Mesenchymal stem cell (in vitro differentiated cells and primary cell): ENCODE measurements around the gene SLC5A1.
A peak's percentile ranks its signal among the peaks of the same experiment; 100 is the strongest.

ENCODE experiments used
- DNase-seq: peaks from one replicate; pipeline ENCODE4 v3.0.0-alpha.2; 2013
- H2AFZ ChIP-seq: one replicate; pipeline ENCODE4 v1.6.1; 2013; ENCODE audit warnings: low read depth, mild to moderate bottlenecking, control low read depth, inconsistent platforms, low read length, moderate library complexity
- H2AK5ac ChIP-seq: 2 replicates; pipeline ENCODE4 v1.6.1; 2013; ENCODE audit warnings: low read length, moderate library complexity, mild to moderate bottlenecking, inconsistent platforms; ENCODE audit not compliant: severe bottlenecking
- H2BK120ac ChIP-seq: one replicate; pipeline ENCODE4 v1.6.1; 2013; ENCODE audit warnings: low read depth, mild to moderate bottlenecking, inconsistent platforms, low read length, moderate library complexity
- H2BK12ac ChIP-seq, 2 experiments: one replicate each; pipeline ENCODE4 v1.6.1; 2013; ENCODE audit warnings: inconsistent platforms in 2 of 2, low read length in 2 of 2, mild to moderate bottlenecking in 2 of 2, moderate library complexity in 2 of 2, control low read depth in 1 of 2
- H2BK15ac ChIP-seq: one replicate; pipeline ENCODE4 v1.6.1; 2013; ENCODE audit warnings: mild to moderate bottlenecking, low read depth, inconsistent platforms; ENCODE audit not compliant: poor library complexity, severe bottlenecking
- H2BK5ac ChIP-seq: 2 replicates; pipeline ENCODE4 v1.6.1; 2013; ENCODE audit warnings: low read depth, mild to moderate bottlenecking, low read length, control low read depth, inconsistent platforms; ENCODE audit not compliant: poor library complexity, severe bottlenecking
- H3K14ac ChIP-seq, 2 experiments: one replicate each; pipeline ENCODE4 v1.6.1; 2013; ENCODE audit warnings: inconsistent platforms in 2 of 2, low read length in 2 of 2, control low read depth in 1 of 2, mild to moderate bottlenecking in 1 of 2, moderate library complexity in 1 of 2
- H3K18ac ChIP-seq, 2 experiments: one replicate each; pipeline ENCODE4 v1.6.1; 2013; ENCODE audit warnings: inconsistent platforms in 2 of 2, low read length in 2 of 2, control low read depth in 1 of 2, low read depth in 1 of 2, mild to moderate bottlenecking in 1 of 2
- H3K23ac ChIP-seq, 2 experiments: one replicate each; pipeline ENCODE4 v1.6.1; 2013; ENCODE audit warnings: inconsistent platforms in 2 of 2, low read length in 2 of 2, mild to moderate bottlenecking in 2 of 2, moderate library complexity in 2 of 2, control low read depth in 1 of 2
- H3K27ac ChIP-seq: 2 replicates; pipeline ENCODE4 v1.5.1; 2013; ENCODE audit warnings: mild to moderate bottlenecking, moderate library complexity, low read length, control low read depth, inconsistent platforms; ENCODE audit not compliant: poor library complexity, severe bottlenecking
- H3K27me3 ChIP-seq, 2 experiments: 2 replicates each; pipeline versions ENCODE4 v1.6.1 to v1.7.0; 2013; ENCODE audit warnings: low read length in 2 of 2, mild to moderate bottlenecking in 2 of 2, moderate library complexity in 2 of 2, control low read depth in 1 of 2, inconsistent platforms in 1 of 2; ENCODE audit not compliant: control insufficient read depth in 1 of 2, insufficient read depth in 1 of 2
- H3K36me3 ChIP-seq, 2 experiments: 2 replicates each; pipeline versions ENCODE4 v1.6.1 to v1.7.0; 2013; ENCODE audit warnings: low read length in 2 of 2, control low read depth in 1 of 2, inconsistent platforms in 1 of 2, low read depth in 1 of 2, mild to moderate bottlenecking in 1 of 2; ENCODE audit not compliant: insufficient read depth in 2 of 2, control insufficient read depth in 1 of 2
- H3K4ac ChIP-seq, 2 experiments: one replicate each; pipeline ENCODE4 v1.6.1; 2013; ENCODE audit warnings: inconsistent platforms in 2 of 2, low read length in 2 of 2, mild to moderate bottlenecking in 2 of 2, moderate library complexity in 2 of 2, control low read depth in 1 of 2, low read depth in 1 of 2
- H3K4me1 ChIP-seq: 2 replicates; pipeline ENCODE4 v1.6.1; 2013; ENCODE audit warnings: low read depth, low read length, control low read depth; ENCODE audit not compliant: control insufficient read depth, insufficient read depth
- H3K4me2 ChIP-seq: 2 replicates; pipeline ENCODE4 v1.6.1; 2013; ENCODE audit warnings: low read length, mild to moderate bottlenecking, inconsistent platforms; ENCODE audit not compliant: poor library complexity, severe bottlenecking
- H3K4me3 ChIP-seq, 2 experiments: 2 replicates each; pipeline versions ENCODE4 v1.5.1 to v1.7.0; 2013; ENCODE audit warnings: low read length in 2 of 2, mild to moderate bottlenecking in 2 of 2, control low read depth in 1 of 2, low read depth in 1 of 2; ENCODE audit not compliant: insufficient read depth in 1 of 2
- H3K79me1 ChIP-seq: replicated peaks from 2 replicates; pipeline ENCODE4 v1.6.1; 2013; ENCODE audit warnings: mild to moderate bottlenecking, control low read depth, low read length, inconsistent platforms; ENCODE audit not compliant: poor library complexity, severe bottlenecking
- H3K9ac ChIP-seq: 2 replicates; pipeline ENCODE4 v1.7.0; 2013; ENCODE audit warnings: mild to moderate bottlenecking, low read length, moderate library complexity
- H3K9me3 ChIP-seq: 2 replicates; pipeline ENCODE4 v1.7.0; 2013; ENCODE audit warnings: mild to moderate bottlenecking, low read length; ENCODE audit not compliant: control insufficient read depth
- H4K8ac ChIP-seq: one replicate; pipeline ENCODE4 v1.6.1; 2013; ENCODE audit warnings: inconsistent platforms, mild to moderate bottlenecking, low read length, moderate library complexity
- H4K91ac ChIP-seq: one replicate; pipeline ENCODE4 v1.6.1; 2013; ENCODE audit warnings: mild to moderate bottlenecking, low read length, inconsistent platforms
- WGBS: methylation state at CpG from one replicate; pipeline ENCODE4 v1.1.7; 2013; ENCODE audit warnings: mixed read lengths; 5-methylcytosine and 5-hydroxymethylcytosine counted together

The SLC5A1 gene

GRCh38 chr22:32037236-32037635, 5.8 kb upstream of the SLC5A1 start:
- H3K9me3 ChIP-seq = no peaks in the 10 kb centered on the region
- H3K4me2 ChIP-seq = no peak overlapping the region
- WGBS = 86% methylated on average over 3 of the region's 6 CpGs
- no peak overlapping the region for H2BK12ac ChIP-seq
- no peaks in the 10 kb centered on the region for H3K4me1 ChIP-seq
- no peak overlapping the region for H2BK5ac ChIP-seq
- no peak overlapping the region for H2BK120ac ChIP-seq
- H3K23ac ChIP-seq = no peak overlapping the region
- H3K36me3 ChIP-seq = no peaks in the 10 kb centered on the region
- H3K4ac ChIP-seq = no peak overlapping the region
- no peak for DNase-seq
- H2AK5ac ChIP-seq = no peak overlapping the region
- peaks cover 28 to 42% of the 10 kb centered on the region in 2 experiments for H3K27me3 ChIP-seq
- H4K91ac ChIP-seq = no peak overlapping the region
- no peak overlapping the region for H3K14ac ChIP-seq
- H3K79me1 ChIP-seq = no peaks in the 10 kb centered on the region
- no peak overlapping the region for H4K8ac ChIP-seq
- H3K27ac ChIP-seq = no peak overlapping the region
- H3K18ac ChIP-seq = no peak overlapping the region
- H3K9ac ChIP-seq = no peak overlapping the region
- no peak overlapping the region for H3K4me3 ChIP-seq
- H2AFZ ChIP-seq = no peak overlapping the region
- H2BK15ac ChIP-seq = no peak overlapping the region

DNA sequence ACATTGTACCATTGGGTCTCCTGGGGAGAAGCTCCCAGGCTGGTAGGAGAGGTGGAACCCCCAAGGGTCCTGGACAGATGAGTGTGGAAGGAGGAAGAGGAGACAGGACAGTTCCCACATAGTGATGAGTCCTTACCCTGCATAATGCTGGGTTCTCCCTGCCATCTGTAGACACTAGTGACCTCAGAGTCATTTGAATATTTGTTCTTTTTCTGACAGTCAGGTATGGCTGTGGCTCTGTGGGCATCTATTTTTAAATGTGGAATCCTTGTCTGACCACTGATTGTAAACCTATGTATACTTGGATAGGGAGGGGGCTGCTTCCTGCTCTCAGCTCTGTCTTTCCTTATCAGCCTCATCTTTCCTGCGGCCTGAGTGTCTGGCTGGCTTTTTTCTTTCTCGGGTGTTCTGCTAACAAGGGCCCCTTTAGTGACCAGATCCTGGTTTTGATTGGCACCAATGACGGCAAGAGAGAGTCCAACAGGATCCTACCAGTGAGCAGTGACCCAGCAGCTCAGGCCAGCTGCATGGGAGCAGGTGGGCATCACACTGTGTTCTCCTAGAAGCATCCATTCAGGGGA, 2.6 kb upstream of the SLC5A1 start:
- WGBS = 25% methylated on average over 3 of the region's 3 CpGs
- Histone ChIP-seq H3K27ac (no peak overlapping the region), H3K4me2 (no peak overlapping the region), H2BK12ac (no peak overlapping the region), H4K91ac (no peak overlapping the region), H3K18ac (no peak overlapping the region), H3K14ac (peak overlapping the region in 1 of 2 experiments; percentile 49), H3K9ac (no peak overlapping the region), H3K4me3 (no peak overlapping the region), H3K36me3 (no peaks in the 10 kb centered on the region), H3K27me3 (peaks cover 50 to 60% of the 10 kb centered on the region in 2 experiments), H3K4ac (no peak overlapping the region), H2BK120ac (no peak overlapping the region), H4K8ac (no peak overlapping the region), H2AFZ (no peak overlapping the region), H2BK5ac (no peak overlapping the region), H2BK15ac (no peak overlapping the region), H3K79me1 (no peaks in the 10 kb centered on the region), H3K9me3 (no peaks in the 10 kb centered on the region), H3K4me1 (no peaks in the 10 kb centered on the region), H2AK5ac (no peak overlapping the region), H3K23ac (no peak overlapping the region)
- DNase-seq = no peak

DNA sequence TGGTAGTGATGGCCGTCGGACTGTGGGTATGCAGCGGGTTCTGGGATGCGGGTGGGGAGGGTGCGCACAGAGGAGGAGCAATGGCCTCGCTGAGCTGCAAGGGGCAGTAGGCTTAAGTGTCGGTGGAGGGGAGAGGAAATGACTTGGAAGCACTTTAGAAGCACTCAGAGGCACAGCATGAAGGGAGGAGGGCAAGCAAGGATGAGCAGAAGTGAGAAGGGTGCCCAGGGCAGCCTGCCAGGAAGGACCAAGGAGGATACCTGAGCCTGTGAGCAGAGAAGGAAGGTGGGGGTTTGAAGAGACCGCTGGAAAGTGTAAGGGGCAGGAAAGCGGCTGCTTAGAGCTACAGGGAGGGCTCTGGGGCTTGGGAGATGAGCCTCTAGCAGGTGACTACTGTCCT, 330 bp downstream of the SLC5A1 start:
- H3K27me3 ChIP-seq = peaks cover 56 to 61% of the 10 kb centered on the region in 2 experiments
- H3K4me1 ChIP-seq = no peaks in the 10 kb centered on the region
- H2BK15ac ChIP-seq = no peak overlapping the region
- H3K9ac ChIP-seq = no peak overlapping the region
- H3K9me3 ChIP-seq = no peaks in the 10 kb centered on the region
- H3K4me2 ChIP-seq = no peak overlapping the region
- H2AK5ac ChIP-seq = no peak overlapping the region
- H3K27ac ChIP-seq = no peak overlapping the region
- H4K8ac ChIP-seq = no peak overlapping the region
- no peak overlapping the region for H3K23ac ChIP-seq
- H3K79me1 ChIP-seq = no peaks in the 10 kb centered on the region
- H4K91ac ChIP-seq = no peak overlapping the region
- no peak overlapping the region for H2BK12ac ChIP-seq
- H3K14ac ChIP-seq = no peak overlapping the region
- no peak overlapping the region for H3K4ac ChIP-seq
- WGBS = 91% methylated on average over 9 of the region's 9 CpGs
- H3K4me3 ChIP-seq = no peak overlapping the region
- H2BK120ac ChIP-seq = no peak overlapping the region
- no peak overlapping the region for H2BK5ac ChIP-seq
- no peak overlapping the region for H2AFZ ChIP-seq
- no peak overlapping the region for H3K18ac ChIP-seq
- no peak for DNase-seq
- no peaks in the 10 kb centered on the region for H3K36me3 ChIP-seq

- Histone ChIP-seq H3K18ac (no peak overlapping the region), H3K9me3 (no peaks in the 10 kb centered on the region), H2BK5ac (no peak overlapping the region), H3K4me3 (no peak overlapping the region), H3K14ac (no peak overlapping the region), H4K8ac (no peak overlapping the region), H2BK15ac (no peak overlapping the region), H3K4me2 (no peak overlapping the region), H2AFZ (no peak overlapping the region), H3K4ac (no peak overlapping the region), H3K27ac (no peak overlapping the region), H3K4me1 (no peaks in the 10 kb centered on the region), H3K23ac (no peak overlapping the region), H3K79me1 (no peaks in the 10 kb centered on the region), H4K91ac (no peak overlapping the region), H2AK5ac (no peak overlapping the region), H2BK12ac (no peak overlapping the region), H3K36me3 (no peaks in the 10 kb centered on the region), H3K9ac (no peak overlapping the region), H2BK120ac (no peak overlapping the region), H3K27me3 (peaks cover 56 to 61% of the 10 kb centered on the region in 2 experiments)
- no peak for DNase-seq
- WGBS = 100% methylated on average over 1 of the region's 1 CpG
These were observed 1.4 kb downstream of the SLC5A1 start for GRCh38 chr22:32044477-32044876.
